Measurements from ENCODE around the gene CRISPLD2.

CRISPLD2 gene

DNA sequence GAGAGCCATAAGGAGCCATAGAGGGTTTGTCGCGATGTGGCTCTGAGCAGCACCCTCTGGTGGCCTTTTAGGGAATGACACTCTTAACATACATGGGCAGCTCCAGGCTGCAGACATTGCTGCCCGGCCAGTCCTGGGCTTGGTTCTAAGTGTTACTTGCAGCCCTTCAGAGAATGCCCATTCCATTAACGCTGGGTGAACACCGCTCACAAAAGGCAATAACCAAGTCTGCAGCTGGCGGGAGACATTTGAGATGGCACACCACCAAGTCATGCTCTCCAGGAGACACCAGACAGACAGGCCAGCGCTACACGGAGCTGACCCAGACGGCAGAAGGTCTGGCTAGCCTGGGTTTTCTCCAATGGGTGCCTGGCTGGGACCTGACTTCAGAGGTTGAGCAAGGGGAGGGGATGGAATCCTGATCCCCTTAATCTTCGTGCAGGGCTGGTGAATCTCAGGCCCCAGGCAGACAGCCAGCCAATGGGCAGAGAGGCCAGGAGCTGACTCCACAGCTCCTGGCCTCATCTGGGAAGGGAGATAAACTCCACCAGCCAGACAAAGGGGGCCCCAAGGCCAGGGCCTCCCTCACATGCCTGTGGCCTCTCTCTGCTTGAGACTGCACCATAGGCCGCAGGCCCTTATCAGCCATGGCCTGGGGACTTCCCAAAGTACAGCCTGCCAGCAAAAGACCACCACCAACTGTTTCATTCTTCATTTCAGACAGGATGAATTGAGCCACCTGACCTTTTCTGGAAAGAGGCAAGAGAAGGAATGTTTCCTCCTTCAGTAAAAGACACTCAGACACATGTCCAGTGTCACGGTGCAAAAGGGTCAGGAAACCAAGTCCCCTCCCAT, 132.8 kb downstream of the CRISPLD2 start:
- FAIRE-seq = peak; percentile 42

DNA sequence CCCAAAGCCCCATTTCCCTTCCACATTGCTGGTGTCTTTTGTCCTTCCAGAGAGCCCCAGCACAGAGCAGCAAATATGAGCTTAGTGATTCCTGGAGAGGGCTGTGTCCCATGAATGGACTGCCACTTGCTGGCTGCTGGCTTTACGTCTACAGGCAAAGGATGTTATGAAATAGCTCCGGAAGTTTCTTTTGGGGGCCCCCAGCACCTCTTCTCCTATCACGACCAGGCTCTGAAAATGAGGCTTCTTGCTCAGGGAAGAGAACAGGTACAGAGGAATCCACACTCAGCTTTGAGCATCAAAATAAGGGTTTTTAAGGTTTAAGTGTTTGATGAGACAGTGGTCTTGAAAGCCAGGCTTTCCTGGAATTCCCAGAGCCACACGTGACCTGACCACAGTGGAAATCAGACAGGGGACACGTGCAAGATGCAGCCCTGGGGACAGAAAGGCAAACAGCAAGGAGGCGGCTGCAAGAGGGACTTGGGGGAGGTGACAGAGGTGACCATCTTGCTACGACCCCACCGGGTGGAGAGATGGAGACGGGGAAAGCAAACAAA, 133.5 kb downstream of the CRISPLD2 start:
- DNase-seq (ENCODE audit: low spot score) (no peak), FAIRE-seq (no peak)

More for the DNA sequence above, 132.8 kb downstream of the CRISPLD2 start:
- DNase-seq (ENCODE audit: low spot score) = peak; percentile 83

DNA sequence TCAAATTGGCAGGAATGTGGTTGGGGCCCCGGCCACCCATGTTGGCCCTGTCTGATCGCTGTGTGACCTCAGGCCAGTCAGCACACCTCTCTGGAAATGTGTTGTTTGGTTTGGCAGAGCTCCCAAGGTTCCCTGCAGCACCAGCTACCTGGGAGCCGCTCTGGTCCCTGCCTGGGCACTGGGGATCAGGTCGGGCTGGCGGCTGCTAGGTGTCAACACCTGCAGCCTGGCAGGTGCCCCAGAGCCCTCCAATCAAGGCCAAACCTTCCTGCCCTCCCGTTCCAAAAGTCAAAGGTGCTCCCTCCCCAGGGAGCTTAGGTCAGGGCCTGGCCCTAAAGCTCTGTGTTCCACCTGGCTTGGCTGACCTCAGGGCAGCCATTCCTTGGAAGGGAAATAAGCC, 135.6 kb downstream of the CRISPLD2 start:
- no peak for DNase-seq (ENCODE audit: low spot score)

DNA sequence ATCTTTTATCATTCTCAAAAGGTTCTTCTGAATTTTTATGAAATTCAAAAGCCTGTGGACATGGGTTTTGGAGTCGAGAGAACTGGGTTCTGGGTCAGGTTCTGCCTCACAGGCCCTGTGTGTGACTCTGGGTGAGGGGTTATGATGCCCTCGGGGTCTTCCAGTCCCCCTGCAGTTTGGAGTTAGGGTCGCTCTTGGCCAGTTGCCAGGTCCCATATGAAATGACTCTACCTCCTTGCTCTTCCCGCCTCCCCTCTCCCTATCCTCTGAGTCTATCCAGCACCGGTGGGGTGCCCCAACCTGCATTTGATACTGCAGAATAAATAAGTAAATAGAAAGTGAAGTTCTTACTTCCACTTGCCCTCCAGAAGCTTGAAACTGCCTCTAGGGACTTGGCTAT, 137.4 kb downstream of the CRISPLD2 start:
- DNase-seq (ENCODE audit: low spot score) = no peak
- FAIRE-seq = no peak

More for the DNA sequence above, 135.6 kb downstream of the CRISPLD2 start:
- FAIRE-seq = no peak

DNA sequence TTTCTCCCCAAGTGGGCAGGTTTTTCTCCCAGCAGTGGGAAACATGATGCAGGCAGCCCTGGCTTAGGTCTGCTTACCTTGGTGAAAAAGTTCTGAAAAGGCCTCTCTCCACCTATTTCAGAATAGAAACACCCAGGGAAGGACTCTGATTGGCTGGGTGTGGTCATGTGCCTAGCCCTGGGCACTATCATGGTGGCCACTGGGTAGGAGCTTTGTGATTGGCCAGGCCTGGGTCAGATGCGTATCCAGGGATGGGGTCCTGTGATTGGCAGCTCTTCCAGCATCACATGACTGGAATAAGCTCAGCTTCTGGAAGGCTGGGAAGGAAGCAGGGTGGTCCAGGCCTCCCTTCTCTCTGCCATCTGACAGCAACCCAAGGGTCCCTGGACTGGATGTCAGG, 138.0 kb downstream of the CRISPLD2 start:
- DNase-seq (ENCODE audit: low spot score) = no peak
- no peak for FAIRE-seq
